HCT116 (cell line): ENCODE measurements around the gene ZEB2. TPM values are rescaled to one million over a fixed set of nuclear protein-coding genes. Genes with fewer than 3 reads are reported as not detected.

Experiments
- ATAC-seq: fragments of 200-7000 bp; cut with Tn5 transposase; 2 replicates; pipeline ENCODE4 v1.9.1; 2020; ENCODE audit warnings: mild to moderate bottlenecking, moderate library complexity
- BruUV-seq: library from RNA; stranded (reverse); fragments of 400-500 nt; replicated peaks from 2 replicates; lab custom pipeline; 2021; lab: Mats Ljungman, UMichigan
- CTCF ChIA-PET: fragments of 300-600 bp; sonication (Branson Sonifier 250); formaldehyde crosslinking; loops from one replicate; lab custom pipeline; 2021; ENCODE audit warnings: antibody characterized with exemption; lab: Charles Lee
- POLR2A ChIA-PET: fragments of 300-600, 350-600 bp; sonication (Branson Sonifier 250); formaldehyde crosslinking; loops from one replicate; lab custom pipeline; 2021; ENCODE audit warnings: antibody characterized with exemption; lab: Charles Lee
- RAD21 ChIA-PET, 2 experiments: fragments of 300-600 bp; sonication (Branson Sonifier 250); formaldehyde crosslinking; loops; one replicate each; lab custom pipeline; 2023; ENCODE audit warnings: low total read pairs in 2 of 2; ENCODE audit not compliant: uncharacterized antibody in 2 of 2, unreplicated experiment in 2 of 2, low non-redundant PET in 1 of 2; lab: Charles Lee
- DNase-seq: peaks from one replicate; pipeline ENCODE4 v3.0.0-alpha.2; 2010; ENCODE audit warnings: low read depth, low spot score
- H2AFZ ChIP-seq: fragments of 200-600 bp; shearing (Covaris generic), sonication (generic); 2 replicates; pipeline ENCODE4 v1.6.1; 2017; ENCODE audit warnings: low read depth, mixed run types, mixed read lengths, antibody characterized with exemption, low read length; ENCODE audit not compliant: poor library complexity, severe bottlenecking
- H3K27ac ChIP-seq: 2 replicates; pipeline ENCODE4 v1.5.1; 2012; ENCODE audit warnings: low read depth, low read length
- H3K27me3 ChIP-seq: fragments of 200-600 bp; sonication (generic); 2 replicates; pipeline ENCODE4 v1.6.1; 2016; ENCODE audit warnings: mixed run types, low read length, mixed read lengths; ENCODE audit not compliant: insufficient read depth
- H3K36me3 ChIP-seq, 2 experiments: fragments of 200-500 bp in 1 of 2; fragments of 200-600 bp in 1 of 2; sonication (Bioruptor generic) in 1 of 2; sonication (generic) in 1 of 2; 2 replicates each; pipeline versions ENCODE4 v1.5.1 to v1.6.1; 2014 to 2016; ENCODE audit warnings: low read length in 2 of 2, inconsistent platforms in 1 of 2, mixed read lengths in 1 of 2, mixed run types in 1 of 2; ENCODE audit not compliant: insufficient read depth in 2 of 2, control insufficient read depth in 1 of 2
- H3K4me1 ChIP-seq, 2 experiments: fragments of 200-600 bp in 1 of 2; sonication (generic) in 1 of 2; 2 replicates each; pipeline versions ENCODE4 v1.5.1 to v1.6.1; 2012 to 2017; ENCODE audit warnings: low read length in 2 of 2, inconsistent platforms in 1 of 2, mild to moderate bottlenecking in 1 of 2, mixed read lengths in 1 of 2, mixed run types in 1 of 2, moderate library complexity in 1 of 2; ENCODE audit not compliant: insufficient read depth in 2 of 2, control insufficient read depth in 1 of 2
- H3K4me2 ChIP-seq: fragments of 200-600 bp; sonication (generic); 2 replicates; pipeline ENCODE4 v1.6.1; 2017; ENCODE audit warnings: mixed run types, low read length, mixed read lengths
- H3K4me3 ChIP-seq, 2 experiments: fragments of 200-600 bp in 1 of 2; sonication (generic) in 1 of 2; replicated peaks in 1 of 2; 2 replicates each; pipeline ENCODE4 v1.5.1; 2011 to 2016; ENCODE audit warnings: low read length in 2 of 2, control low read depth in 1 of 2, low read depth in 1 of 2, mild to moderate bottlenecking in 1 of 2, mixed read lengths in 1 of 2, mixed run types in 1 of 2
- H3K79me2 ChIP-seq: fragments of 200-600 bp; sonication (generic); 2 replicates; pipeline ENCODE4 v1.6.1; 2017; ENCODE audit warnings: mild to moderate bottlenecking, mixed run types, low read length, moderate library complexity, mixed read lengths; ENCODE audit not compliant: insufficient read depth
- H3K9ac ChIP-seq: fragments of 200-600 bp; sonication (generic); 2 replicates; pipeline ENCODE4 v1.6.1; 2016; ENCODE audit warnings: low read length, mixed read lengths
- H3K9me2 ChIP-seq: fragments of 200-600 bp; sonication (generic), shearing (Covaris generic); 2 replicates; pipeline ENCODE4 v1.6.1; 2017; ENCODE audit warnings: mixed run types, mild to moderate bottlenecking, moderate library complexity; ENCODE audit not compliant: insufficient read depth
- H3K9me3 ChIP-seq, 2 experiments: fragments of 200-500 bp in 1 of 2; fragments of 200-600 bp in 1 of 2; sonication (Bioruptor generic) in 1 of 2; sonication (generic) in 1 of 2; 2 replicates each; pipeline ENCODE4 v1.6.1; 2014 to 2017; ENCODE audit warnings: low read length in 2 of 2, mixed read lengths in 2 of 2, inconsistent platforms in 1 of 2, low read depth in 1 of 2, mild to moderate bottlenecking in 1 of 2, mixed run types in 1 of 2, moderate library complexity in 1 of 2; ENCODE audit not compliant: control insufficient read depth in 1 of 2, insufficient read depth in 1 of 2
- H4K20me1 ChIP-seq: fragments of 200-600 bp; sonication (generic), shearing (Covaris generic); 2 replicates; pipeline ENCODE4 v1.6.1; 2017; ENCODE audit warnings: mixed run types, mild to moderate bottlenecking, moderate library complexity; ENCODE audit not compliant: insufficient read depth
- CBX3 ChIP-seq: IDR thresholded peaks from 2 replicates; pipeline ENCODE4 v1.6.1; 2012; ENCODE audit warnings: low read depth
- CEBPB ChIP-seq: IDR thresholded peaks from 2 replicates; pipeline ENCODE4 v1.6.1; 2012; ENCODE audit warnings: low read depth
- EGR1 ChIP-seq: IDR thresholded peaks from 2 replicates; pipeline ENCODE4 v1.6.1; 2012; ENCODE audit warnings: low read depth
- ELF1 ChIP-seq: IDR thresholded peaks from 2 replicates; pipeline ENCODE4 v1.6.1; 2012; ENCODE audit warnings: low read depth, borderline replicate concordance
- RAD21 ChIP-seq: IDR thresholded peaks from 2 replicates; pipeline ENCODE4 v1.6.1; 2012; ENCODE audit warnings: low read depth, mild to moderate bottlenecking
- TCF7L2 ChIP-seq: IDR thresholded peaks from 2 replicates; pipeline ENCODE4 v1.7.0; 2011; ENCODE audit warnings: borderline replicate concordance, inconsistent platforms; ENCODE audit not compliant: insufficient read depth, insufficient read length; ENCODE audit errors: extremely low read depth
- ZFX ChIP-seq: fragments of 450-650 bp; IDR thresholded peaks from 2 replicates; pipeline ENCODE4 v1.6.1; 2017
- ZNF274 ChIP-seq: fragments of 200-500 bp; sonication (Bioruptor generic); IDR thresholded peaks from 2 replicates; pipeline ENCODE4 v1.6.1; 2014; ENCODE audit warnings: mild to moderate bottlenecking, low read depth, low read length, inconsistent platforms
- intact Hi-C: fragments of 100-400 bp; cut with micrococcal nuclease; formaldehyde crosslinking; loops from 2 replicates; pipeline ENCODE4 v1.10.0; 2022
- total RNA-seq: library from RNA; stranded (reverse); gene quantifications from one replicate; pipeline ENCODE4 v1.2.1, GENCODE V29; 2021; ENCODE audit not compliant: unreplicated experiment
- TF ChIP-seq, protein P1 (sequence below): IDR thresholded peaks from 2 replicates; pipeline ENCODE4 v1.6.1; 2012
- TF ChIP-seq, protein P2 (sequence below), 3 experiments: fragments of 200-600 bp in 1 of 3; sonication (generic) in 1 of 3; IDR thresholded peaks in 2 of 3; conservative IDR thresholded peaks in 1 of 3; 2 replicates each; pipeline ENCODE4 v1.5.1; 2012 to 2017; ENCODE audit warnings: low read depth in 2 of 3, low read length in 2 of 3, antibody characterized with exemption in 1 of 3, borderline replicate concordance in 1 of 3, control low read depth in 1 of 3, mild to moderate bottlenecking in 1 of 3, mixed read lengths in 1 of 3, mixed run types in 1 of 3, moderate library complexity in 1 of 3; ENCODE audit not compliant: insufficient read depth in 1 of 3
- TF ChIP-seq, protein P3 (sequence below): IDR thresholded peaks from 2 replicates; pipeline ENCODE4 v1.6.1; 2011; ENCODE audit warnings: mild to moderate bottlenecking, low read length, moderate library complexity; ENCODE audit not compliant: insufficient replicate concordance; ENCODE audit errors: extremely low read depth
- TF ChIP-seq, protein P4 (sequence below): IDR thresholded peaks from 2 replicates; pipeline ENCODE4 v1.6.1; 2012; ENCODE audit warnings: low read depth

ZEB2 gene
- total RNA-seq, 1 experiment from 2014 or later: 0.81 TPM

DNA sequence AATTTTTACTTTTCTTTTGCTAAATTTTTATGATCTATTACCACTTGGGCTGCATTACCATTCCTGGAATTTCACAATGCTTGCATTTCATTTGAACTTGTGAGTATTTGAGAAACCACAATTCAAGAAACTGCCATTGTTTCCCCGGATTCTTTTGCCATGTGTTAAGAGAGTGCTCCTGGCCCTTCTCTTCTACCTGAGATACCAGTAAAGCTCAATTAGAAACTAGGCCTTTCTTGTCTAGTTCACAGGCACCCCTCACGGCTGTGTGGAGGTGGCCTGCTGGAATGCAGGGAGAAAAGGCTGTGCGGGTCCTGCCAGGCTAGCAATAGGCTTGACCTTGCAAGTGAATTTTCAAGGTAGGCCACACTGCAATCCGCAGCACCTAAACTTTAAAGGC, 40.8 kb downstream of the ZEB2 start:
- no peak overlapping the region for H3K4me3 ChIP-seq
- no peaks in the 10 kb centered on the region for H3K79me2 ChIP-seq
- H3K9me3 ChIP-seq: no peaks in the 10 kb centered on the region
- ChIA-PET POLR2A (no interaction called here), RAD21 (no interaction called here), CTCF (no interaction called here)
- no TSS peak for BruUV-seq
- intact Hi-C loops: no loop called here
- no peak overlapping the region for H2AFZ ChIP-seq
- H3K27me3 ChIP-seq: no peaks in the 10 kb centered on the region
- ATAC-seq: no peak
- no peaks in the 10 kb centered on the region for H3K36me3 ChIP-seq
- no peak for DNase-seq
- no peaks in the 10 kb centered on the region for H4K20me1 ChIP-seq
- H3K27ac ChIP-seq: no peak overlapping the region
- TF ChIP-seq ZNF274 (no peak), TCF7L2 (no peak), CEBPB (no peak)
- H3K9ac ChIP-seq: no peak overlapping the region
- H3K4me2 ChIP-seq: no peak overlapping the region
- H3K9me2 ChIP-seq: no peaks in the 10 kb centered on the region
- H3K4me1 ChIP-seq: no peaks in the 10 kb centered on the region

DNA sequence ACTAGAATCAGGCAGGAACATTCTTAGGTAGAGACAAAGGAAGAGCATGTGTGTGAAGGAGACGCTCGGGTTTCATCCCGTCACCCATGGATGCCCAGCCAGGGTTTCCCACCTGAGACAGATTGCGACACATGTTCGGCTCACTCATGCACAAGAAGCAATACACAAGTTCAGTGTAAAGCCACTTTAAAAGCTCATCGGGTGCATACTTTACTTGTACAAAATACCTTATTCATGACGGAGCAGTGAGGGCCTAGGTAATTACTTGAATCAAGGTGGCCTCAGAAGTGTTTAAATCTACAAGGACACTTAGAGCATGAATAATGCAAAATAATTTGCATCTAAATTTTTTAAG, 42.0 kb downstream of the ZEB2 start:
- no peak overlapping the region for H2AFZ ChIP-seq
- no TSS peak for BruUV-seq
- TF ChIP-seq ZNF274 (no peak), EGR1 (no peak), ELF1 (no peak), CBX3 (no peak), ZFX (no peak), RAD21 (no peak)
- TF ChIP-seq, protein P1, sequence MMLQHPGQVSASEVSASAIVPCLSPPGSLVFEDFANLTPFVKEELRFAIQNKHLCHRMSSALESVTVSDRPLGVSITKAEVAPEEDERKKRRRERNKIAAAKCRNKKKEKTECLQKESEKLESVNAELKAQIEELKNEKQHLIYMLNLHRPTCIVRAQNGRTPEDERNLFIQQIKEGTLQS: no peak
- TF ChIP-seq, protein P2, sequence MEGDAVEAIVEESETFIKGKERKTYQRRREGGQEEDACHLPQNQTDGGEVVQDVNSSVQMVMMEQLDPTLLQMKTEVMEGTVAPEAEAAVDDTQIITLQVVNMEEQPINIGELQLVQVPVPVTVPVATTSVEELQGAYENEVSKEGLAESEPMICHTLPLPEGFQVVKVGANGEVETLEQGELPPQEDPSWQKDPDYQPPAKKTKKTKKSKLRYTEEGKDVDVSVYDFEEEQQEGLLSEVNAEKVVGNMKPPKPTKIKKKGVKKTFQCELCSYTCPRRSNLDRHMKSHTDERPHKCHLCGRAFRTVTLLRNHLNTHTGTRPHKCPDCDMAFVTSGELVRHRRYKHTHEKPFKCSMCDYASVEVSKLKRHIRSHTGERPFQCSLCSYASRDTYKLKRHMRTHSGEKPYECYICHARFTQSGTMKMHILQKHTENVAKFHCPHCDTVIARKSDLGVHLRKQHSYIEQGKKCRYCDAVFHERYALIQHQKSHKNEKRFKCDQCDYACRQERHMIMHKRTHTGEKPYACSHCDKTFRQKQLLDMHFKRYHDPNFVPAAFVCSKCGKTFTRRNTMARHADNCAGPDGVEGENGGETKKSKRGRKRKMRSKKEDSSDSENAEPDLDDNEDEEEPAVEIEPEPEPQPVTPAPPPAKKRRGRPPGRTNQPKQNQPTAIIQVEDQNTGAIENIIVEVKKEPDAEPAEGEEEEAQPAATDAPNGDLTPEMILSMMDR (IDR thresholded peaks at IDR 0.05 in 2 of 3, conservative IDR thresholded peaks at IDR 0.05 in 1 of 3; ENCODE audit: borderline replicate concordance in 1 of 3, insufficient read depth in 1 of 3, low read depth in 2 of 3, low read length in 2 of 3): no peak
- TF ChIP-seq, protein P3, sequence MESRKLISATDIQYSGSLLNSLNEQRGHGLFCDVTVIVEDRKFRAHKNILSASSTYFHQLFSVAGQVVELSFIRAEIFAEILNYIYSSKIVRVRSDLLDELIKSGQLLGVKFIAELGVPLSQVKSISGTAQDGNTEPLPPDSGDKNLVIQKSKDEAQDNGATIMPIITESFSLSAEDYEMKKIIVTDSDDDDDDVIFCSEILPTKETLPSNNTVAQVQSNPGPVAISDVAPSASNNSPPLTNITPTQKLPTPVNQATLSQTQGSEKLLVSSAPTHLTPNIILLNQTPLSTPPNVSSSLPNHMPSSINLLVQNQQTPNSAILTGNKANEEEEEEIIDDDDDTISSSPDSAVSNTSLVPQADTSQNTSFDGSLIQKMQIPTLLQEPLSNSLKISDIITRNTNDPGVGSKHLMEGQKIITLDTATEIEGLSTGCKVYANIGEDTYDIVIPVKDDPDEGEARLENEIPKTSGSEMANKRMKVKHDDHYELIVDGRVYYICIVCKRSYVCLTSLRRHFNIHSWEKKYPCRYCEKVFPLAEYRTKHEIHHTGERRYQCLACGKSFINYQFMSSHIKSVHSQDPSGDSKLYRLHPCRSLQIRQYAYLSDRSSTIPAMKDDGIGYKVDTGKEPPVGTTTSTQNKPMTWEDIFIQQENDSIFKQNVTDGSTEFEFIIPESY: no peak
- TF ChIP-seq, protein P4, sequence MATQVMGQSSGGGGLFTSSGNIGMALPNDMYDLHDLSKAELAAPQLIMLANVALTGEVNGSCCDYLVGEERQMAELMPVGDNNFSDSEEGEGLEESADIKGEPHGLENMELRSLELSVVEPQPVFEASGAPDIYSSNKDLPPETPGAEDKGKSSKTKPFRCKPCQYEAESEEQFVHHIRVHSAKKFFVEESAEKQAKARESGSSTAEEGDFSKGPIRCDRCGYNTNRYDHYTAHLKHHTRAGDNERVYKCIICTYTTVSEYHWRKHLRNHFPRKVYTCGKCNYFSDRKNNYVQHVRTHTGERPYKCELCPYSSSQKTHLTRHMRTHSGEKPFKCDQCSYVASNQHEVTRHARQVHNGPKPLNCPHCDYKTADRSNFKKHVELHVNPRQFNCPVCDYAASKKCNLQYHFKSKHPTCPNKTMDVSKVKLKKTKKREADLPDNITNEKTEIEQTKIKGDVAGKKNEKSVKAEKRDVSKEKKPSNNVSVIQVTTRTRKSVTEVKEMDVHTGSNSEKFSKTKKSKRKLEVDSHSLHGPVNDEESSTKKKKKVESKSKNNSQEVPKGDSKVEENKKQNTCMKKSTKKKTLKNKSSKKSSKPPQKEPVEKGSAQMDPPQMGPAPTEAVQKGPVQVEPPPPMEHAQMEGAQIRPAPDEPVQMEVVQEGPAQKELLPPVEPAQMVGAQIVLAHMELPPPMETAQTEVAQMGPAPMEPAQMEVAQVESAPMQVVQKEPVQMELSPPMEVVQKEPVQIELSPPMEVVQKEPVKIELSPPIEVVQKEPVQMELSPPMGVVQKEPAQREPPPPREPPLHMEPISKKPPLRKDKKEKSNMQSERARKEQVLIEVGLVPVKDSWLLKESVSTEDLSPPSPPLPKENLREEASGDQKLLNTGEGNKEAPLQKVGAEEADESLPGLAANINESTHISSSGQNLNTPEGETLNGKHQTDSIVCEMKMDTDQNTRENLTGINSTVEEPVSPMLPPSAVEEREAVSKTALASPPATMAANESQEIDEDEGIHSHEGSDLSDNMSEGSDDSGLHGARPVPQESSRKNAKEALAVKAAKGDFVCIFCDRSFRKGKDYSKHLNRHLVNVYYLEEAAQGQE: no peak

More for the DNA sequence above, 42.0 kb downstream of the ZEB2 start:
- no peaks in the 10 kb centered on the region for H3K4me1 ChIP-seq
- ChIA-PET POLR2A (no interaction called here), RAD21 (no interaction called here), CTCF (no interaction called here)
- H3K9ac ChIP-seq: no peak overlapping the region
- no peaks in the 10 kb centered on the region for H4K20me1 ChIP-seq
- ATAC-seq (no peak), DNase-seq (no peak)
- H3K4me3 ChIP-seq: no peak overlapping the region
- intact Hi-C loops: no loop called here
- no peak overlapping the region for H3K4me2 ChIP-seq
- no peaks in the 10 kb centered on the region for H3K79me2 ChIP-seq
- no peaks in the 10 kb centered on the region for H3K36me3 ChIP-seq
- no peaks in the 10 kb centered on the region for H3K27me3 ChIP-seq
- H3K27ac ChIP-seq: no peak overlapping the region
- H3K9me2 ChIP-seq: no peaks in the 10 kb centered on the region
- no peaks in the 10 kb centered on the region for H3K9me3 ChIP-seq
